Measurements from ENCODE around the gene CDCA8.

DNA sequence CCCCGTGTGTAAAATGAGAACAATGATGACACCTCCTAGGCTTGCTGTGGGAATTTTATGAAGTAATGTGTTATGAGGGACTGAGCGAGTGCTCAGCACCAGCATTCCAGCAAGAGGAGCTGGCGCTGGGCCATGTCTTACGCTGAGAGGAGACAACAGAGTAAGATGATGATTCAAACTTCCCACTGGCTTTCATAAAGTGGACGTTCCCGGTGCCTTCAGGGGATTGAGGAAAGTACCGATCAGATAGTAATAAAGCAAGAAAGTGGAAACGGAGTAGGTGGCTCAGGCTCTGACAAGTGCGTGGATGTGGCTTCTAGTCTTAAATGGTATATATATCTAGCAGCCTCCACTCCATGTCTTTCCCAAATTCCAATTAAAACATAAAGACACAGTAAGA is 48.8 kb downstream of the CDCA8 start:
- no peak for TF ChIP-seq ZNF146 (CRISPR knock-in tag; IDR thresholded peaks at IDR 0.05; ENCODE audit: unreplicated experiment)
- no peak for TF ChIP-seq HLTF (IDR thresholded peaks at IDR 0.05)
- TF ChIP-seq, protein P1, sequence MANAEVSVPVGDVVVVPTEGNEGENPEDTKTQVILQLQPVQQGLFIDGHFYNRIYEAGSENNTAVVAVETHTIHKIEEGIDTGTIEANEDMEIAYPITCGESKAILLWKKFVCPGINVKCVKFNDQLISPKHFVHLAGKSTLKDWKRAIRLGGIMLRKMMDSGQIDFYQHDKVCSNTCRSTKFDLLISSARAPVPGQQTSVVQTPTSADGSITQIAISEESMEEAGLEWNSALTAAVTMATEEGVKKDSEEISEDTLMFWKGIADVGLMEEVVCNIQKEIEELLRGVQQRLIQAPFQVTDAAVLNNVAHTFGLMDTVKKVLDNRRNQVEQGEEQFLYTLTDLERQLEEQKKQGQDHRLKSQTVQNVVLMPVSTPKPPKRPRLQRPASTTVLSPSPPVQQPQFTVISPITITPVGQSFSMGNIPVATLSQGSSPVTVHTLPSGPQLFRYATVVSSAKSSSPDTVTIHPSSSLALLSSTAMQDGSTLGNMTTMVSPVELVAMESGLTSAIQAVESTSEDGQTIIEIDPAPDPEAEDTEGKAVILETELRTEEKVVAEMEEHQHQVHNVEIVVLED (CRISPR knock-in tag; IDR thresholded peaks at IDR 0.05) = no peak
- TF ChIP-seq, protein P2, sequence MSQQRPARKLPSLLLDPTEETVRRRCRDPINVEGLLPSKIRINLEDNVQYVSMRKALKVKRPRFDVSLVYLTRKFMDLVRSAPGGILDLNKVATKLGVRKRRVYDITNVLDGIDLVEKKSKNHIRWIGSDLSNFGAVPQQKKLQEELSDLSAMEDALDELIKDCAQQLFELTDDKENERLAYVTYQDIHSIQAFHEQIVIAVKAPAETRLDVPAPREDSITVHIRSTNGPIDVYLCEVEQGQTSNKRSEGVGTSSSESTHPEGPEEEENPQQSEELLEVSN (IDR thresholded peaks at IDR 0.05; ENCODE audit: borderline replicate concordance in 1 of 2, extremely low read depth in 1 of 2, insufficient read depth in 1 of 2, insufficient read length in 1 of 2, low read depth in 1 of 2, low read length in 1 of 2, poor library complexity in 1 of 2, severe bottlenecking in 1 of 2) = no peak
- TF ChIP-seq POLR3A (IDR thresholded peaks at IDR 0.05; ENCODE audit: borderline replicate concordance, extremely low read depth, insufficient read depth, insufficient read length) = no peak
- TF ChIP-seq POLR2A (conservative IDR thresholded peaks at IDR 0.05) = no peak
- no peak for TF ChIP-seq NFXL1 (CRISPR knock-in tag; IDR thresholded peaks at IDR 0.05)
- TF ChIP-seq, protein P3, sequence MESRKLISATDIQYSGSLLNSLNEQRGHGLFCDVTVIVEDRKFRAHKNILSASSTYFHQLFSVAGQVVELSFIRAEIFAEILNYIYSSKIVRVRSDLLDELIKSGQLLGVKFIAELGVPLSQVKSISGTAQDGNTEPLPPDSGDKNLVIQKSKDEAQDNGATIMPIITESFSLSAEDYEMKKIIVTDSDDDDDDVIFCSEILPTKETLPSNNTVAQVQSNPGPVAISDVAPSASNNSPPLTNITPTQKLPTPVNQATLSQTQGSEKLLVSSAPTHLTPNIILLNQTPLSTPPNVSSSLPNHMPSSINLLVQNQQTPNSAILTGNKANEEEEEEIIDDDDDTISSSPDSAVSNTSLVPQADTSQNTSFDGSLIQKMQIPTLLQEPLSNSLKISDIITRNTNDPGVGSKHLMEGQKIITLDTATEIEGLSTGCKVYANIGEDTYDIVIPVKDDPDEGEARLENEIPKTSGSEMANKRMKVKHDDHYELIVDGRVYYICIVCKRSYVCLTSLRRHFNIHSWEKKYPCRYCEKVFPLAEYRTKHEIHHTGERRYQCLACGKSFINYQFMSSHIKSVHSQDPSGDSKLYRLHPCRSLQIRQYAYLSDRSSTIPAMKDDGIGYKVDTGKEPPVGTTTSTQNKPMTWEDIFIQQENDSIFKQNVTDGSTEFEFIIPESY (CRISPR knock-in tag; IDR thresholded peaks at IDR 0.05) = no peak
- TF ChIP-seq, protein P4, sequence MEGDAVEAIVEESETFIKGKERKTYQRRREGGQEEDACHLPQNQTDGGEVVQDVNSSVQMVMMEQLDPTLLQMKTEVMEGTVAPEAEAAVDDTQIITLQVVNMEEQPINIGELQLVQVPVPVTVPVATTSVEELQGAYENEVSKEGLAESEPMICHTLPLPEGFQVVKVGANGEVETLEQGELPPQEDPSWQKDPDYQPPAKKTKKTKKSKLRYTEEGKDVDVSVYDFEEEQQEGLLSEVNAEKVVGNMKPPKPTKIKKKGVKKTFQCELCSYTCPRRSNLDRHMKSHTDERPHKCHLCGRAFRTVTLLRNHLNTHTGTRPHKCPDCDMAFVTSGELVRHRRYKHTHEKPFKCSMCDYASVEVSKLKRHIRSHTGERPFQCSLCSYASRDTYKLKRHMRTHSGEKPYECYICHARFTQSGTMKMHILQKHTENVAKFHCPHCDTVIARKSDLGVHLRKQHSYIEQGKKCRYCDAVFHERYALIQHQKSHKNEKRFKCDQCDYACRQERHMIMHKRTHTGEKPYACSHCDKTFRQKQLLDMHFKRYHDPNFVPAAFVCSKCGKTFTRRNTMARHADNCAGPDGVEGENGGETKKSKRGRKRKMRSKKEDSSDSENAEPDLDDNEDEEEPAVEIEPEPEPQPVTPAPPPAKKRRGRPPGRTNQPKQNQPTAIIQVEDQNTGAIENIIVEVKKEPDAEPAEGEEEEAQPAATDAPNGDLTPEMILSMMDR (IDR thresholded peaks at IDR 0.05 in 2 of 3, conservative IDR thresholded peaks at IDR 0.05 in 1 of 3; ENCODE audit: insufficient read depth in 2 of 3, low read depth in 1 of 3, low read length in 3 of 3) = no peak
- TF ChIP-seq, protein P5, sequence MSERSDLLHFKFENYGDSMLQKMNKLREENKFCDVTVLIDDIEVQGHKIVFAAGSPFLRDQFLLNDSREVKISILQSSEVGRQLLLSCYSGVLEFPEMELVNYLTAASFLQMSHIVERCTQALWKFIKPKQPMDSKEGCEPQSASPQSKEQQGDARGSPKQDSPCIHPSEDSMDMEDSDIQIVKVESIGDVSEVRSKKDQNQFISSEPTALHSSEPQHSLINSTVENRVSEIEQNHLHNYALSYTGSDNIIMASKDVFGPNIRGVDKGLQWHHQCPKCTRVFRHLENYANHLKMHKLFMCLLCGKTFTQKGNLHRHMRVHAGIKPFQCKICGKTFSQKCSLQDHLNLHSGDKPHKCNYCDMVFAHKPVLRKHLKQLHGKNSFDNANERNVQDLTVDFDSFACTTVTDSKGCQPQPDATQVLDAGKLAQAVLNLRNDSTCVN (CRISPR knock-in tag; IDR thresholded peaks at IDR 0.05) = no peak
- TF ChIP-seq ARNT (IDR thresholded peaks at IDR 0.05) = no peak
- no peak for TF ChIP-seq TAF9B (IDR thresholded peaks at IDR 0.05; ENCODE audit: partially characterized antibody)
- no peak for TF ChIP-seq RBM17 (IDR thresholded peaks at IDR 0.05; ENCODE audit: borderline replicate concordance, low read depth, low read length)

Measured in K562 (cell line).